Measurements from ENCODE around the gene KMT2C.
A peak's percentile ranks its signal among the peaks of the same experiment; 100 is the strongest.
"Not testable (repeated sequence)": the region's sequence is repeated elsewhere in the genome, so short reads cannot be mapped to it uniquely, and the experiment has no call there.

KMT2C gene

DNA sequence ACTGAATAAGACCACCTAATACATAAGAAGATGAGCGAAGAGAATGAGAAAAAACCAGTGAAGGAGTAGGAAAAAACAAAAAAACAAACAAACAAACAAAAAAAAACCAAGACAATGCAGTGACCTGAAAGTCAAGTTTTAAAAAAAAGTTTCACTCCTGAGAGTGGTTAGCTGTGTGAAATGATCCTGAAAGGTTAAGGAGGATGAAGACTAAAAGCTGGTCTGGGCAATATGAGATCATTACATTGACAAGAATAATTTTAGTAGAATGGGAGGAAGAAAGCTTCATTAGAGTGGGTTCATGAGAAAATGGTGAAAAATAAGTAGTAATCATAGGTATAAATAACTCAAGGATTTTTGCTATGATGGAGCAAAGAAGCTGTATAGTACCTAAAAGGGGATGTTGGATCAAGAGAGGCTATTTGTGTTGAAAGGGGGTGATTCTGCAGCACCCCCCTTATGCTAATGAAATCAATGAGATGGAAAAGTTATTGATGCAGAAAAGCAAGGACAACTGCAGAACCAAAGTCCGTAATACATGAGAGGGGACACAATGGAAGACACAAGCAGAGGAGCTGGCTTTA lies 80.2 kb downstream of the KMT2C start:
- DNase-seq = no peak

- DNase-seq = no peak
These were observed 81.7 kb downstream of the KMT2C start for GRCh38 chr7:152354061-152354460.

DNA sequence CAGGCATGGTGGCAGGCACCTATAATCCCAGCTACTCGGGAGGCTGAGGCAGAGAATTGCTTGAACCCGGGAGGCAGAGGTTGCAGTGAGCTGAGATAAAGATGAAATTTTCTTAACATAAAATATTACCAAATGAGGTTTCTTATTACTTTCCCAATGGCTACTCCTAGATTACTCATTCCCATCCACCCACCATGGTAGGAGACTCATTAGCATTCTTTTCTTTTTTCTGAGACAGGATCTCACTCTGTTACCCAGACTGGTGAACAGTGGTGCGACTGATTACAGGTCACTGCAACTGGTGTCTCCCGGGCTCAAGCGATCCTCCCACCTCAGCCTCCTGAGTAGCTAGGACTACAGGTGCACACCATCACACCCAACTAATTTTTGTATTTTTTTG lies 82.5 kb downstream of the KMT2C start:
- DNase-seq = not testable (repeated sequence)

- not testable (repeated sequence) for DNase-seq
These were observed 84.1 kb downstream of the KMT2C start for GRCh38 chr7:152351747-152352146.

- peak; percentile 11 for DNase-seq
These were observed 84.6 kb downstream of the KMT2C start for GRCh38 chr7:152351168-152351567.

- DNase-seq = no peak
These were observed 87.9 kb downstream of the KMT2C start for GRCh38 chr7:152347888-152348287.

DNA sequence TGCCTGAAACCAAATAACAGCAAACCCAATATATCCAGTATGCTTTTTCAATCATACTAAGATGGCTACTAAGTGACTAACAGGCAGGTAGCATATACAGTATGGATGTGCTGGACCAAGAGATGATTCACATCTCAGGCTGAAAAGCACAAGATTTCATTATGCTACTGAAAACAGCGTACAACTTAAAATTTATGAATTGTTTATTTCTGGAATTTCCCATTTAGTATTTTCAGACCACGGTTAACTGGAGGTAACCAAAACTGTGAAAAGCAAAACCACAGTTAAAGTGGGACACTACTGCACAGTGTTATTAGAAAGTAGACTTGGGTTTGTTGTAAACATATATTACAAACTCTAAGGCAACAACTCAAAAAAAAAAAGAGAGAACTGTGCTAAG lies 91.5 kb downstream of the KMT2C start:
- no peak for DNase-seq

DNA sequence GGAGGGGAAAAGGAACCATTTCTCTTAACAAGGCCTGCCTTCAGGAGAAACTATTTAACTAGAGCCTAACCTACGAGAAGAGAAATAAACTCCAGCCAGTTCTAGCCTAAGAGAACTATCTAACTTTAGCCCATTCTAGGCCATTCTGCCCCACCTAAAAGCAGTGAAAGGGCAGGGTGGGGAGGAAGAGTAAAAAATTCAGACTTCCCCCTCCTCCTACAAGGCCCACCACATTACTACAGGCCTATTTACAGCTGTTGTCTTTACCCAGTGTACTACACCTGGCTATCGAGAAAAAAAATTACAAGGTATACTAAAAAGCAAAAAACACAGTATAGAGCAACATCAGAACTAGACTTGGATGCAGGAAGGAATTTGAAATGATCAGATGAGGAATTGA lies 93.0 kb downstream of the KMT2C start:
- no peak for DNase-seq

DNA sequence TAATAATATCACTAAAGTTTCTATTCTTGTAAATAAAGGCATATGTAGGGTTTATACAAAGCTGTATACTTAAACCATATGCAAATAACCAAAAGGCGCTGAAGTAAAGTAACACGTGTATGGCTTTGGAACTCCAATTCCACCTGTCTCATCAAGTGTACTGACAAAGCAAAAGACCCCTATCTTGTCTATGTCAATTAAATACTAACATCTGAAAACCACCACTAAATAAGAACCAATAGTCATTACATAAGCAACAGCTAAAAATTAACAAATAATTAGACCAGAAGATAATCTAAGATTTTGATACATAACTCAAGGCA lies 93.9 kb downstream of the KMT2C start:
- no peak for DNase-seq

DNA sequence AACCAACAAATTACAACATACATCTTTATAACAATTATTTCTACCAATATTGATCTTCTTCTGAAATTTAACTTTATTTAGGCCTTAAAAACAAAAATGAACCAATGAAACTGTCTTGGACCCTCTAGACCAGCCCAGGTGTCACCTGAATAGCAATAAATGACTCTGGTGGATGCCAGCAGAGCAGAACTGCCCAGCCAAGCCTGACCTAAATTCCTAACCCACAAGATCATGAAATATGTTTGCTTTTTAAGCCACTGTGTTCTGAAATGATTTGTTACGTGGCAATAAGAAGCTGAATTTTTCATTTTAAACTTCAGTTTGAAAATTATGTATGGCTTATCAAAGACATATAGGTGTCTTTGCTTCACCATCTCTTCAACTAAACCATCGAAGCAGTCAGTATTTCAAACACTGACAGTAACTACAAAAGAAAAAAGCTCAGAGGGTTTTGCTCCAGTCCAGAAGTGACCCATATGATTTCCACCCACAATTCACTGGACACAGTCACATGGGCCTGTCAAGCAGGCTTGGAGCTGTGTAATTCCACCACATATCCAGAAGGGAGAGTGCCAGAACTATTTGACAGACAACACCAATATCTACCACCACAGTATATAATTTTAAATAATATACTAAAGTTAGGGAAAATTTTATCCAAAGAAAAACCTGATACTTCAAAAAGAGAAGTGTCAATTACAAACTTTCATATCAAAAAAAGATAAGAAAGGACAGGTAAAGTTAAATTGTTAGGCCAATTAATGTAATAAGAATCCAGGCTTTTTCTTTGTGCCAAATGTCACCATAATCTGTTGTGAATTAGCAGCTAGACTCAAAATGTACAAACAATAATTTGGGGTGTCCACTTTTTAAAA lies 94.5 kb downstream of the KMT2C start:
- peak; percentile 66 for DNase-seq

- no peak for DNase-seq
These were observed 95.6 kb downstream of the KMT2C start for GRCh38 chr7:152340161-152340560.

DNA sequence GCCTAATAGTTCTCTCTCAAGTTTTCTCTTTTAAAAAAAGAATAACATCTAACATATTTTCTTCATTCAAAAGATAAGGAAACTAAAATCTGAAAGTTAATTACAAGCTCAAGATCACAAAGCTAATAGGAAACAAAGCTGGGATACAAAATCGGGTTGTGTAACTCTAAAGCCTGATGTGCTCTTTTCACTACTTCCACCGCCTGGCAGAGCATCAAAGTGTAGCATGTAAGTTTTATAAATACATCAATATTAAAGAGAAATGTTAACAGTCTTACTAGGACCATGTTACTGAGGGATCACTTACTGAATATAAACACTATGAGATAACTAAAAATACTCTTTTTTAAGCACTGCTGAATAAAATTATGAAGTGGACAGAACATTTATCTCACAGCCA lies 97.2 kb downstream of the KMT2C start:
- DNase-seq = no peak

GRCh38 chr7:152336754-152337368 lies 98.9 kb downstream of the KMT2C start:
- peak; percentile 17 for DNase-seq

DNA sequence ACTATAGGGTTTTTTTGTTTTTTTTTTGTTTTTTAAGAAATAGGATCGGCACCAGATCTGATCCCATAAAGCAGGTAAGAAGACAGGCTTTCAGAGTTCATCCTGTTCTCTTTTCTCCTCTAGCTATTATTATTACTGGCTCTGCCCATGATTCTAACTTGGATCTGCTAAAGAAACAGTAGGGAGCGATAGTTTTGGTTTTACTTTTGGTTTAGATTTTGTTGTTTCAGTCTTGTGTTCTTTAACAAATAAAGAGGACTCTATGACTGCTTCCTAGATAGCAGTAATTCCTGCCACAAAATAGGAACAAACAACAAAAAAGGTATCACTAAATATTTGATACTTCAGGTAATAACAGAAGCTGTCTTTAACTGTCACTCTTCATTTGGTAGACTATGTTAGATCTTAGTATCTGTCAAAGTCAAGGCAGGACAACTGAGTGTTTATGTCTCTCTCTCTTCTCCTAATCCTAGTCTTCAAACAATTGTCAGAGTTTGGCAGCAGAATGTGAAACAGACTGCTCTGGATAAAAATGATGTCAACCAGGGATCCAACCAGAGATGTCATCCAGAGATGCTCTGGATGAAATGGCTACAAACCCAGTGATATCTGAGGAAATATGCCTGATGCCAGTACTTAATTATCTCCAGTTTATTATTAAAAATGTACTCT lies 99.8 kb downstream of the KMT2C start:
- no peak for DNase-seq

- DNase-seq = no peak
These were observed 102.7 kb downstream of the KMT2C start for GRCh38 chr7:152333134-152333533.

DNA sequence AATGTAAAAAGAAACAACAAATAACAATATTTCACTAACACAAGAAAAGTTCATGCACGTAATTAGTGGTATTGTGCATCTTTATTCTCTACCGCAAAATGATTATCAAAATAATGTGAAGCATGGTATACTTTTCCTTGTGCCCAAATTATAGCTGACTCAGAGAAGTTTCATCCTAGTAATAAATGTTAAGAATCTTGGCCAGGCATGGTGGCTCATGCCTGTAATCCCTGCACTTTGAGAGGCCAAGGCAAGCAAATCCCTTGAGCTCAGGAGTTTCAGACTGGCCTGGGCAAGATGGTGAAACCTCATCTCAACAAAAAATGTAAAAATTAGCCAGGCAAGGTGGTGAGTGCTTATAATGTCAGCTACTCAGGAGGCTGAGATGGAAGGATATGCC lies 105.0 kb downstream of the KMT2C start:
- DNase-seq = no peak

DNA sequence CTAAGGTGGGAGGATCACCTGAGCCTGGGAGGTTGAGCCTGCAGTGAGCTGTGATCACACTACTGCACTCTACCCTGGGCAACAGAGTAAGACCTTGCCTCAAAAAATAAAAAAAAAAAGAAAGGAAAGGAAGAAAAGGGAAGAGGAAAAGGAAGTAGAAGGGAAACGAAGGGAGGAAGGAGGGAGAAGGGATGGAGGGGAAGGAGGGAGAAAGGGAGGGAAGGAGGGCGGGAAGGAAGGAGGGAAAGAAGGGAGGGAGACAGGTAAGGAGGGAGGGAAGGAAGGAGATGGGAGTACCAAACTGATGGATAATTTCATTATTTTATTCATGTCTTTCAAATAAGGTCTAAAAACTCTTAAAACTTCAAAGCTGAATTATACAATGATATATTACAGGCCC lies 106.3 kb downstream of the KMT2C start:
- DNase-seq = no peak

DNA sequence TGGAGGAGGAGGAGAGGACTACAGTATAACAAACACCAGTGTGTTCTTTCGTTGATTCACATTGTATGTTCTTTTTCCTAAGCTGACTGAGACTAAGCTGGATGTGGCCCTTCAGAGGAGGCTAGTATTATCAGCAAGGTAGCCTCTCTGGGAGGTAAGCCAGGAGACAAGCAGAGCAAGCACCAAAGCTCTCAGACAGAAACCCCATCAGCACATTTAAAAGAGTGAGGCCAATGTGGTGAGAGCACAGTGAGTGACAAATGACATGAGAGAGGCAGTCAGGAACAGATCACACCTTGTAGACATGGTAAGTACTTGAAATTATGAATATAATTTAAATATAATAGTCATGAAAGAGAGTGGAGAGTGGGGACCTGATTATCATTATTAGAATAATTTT lies 107.6 kb downstream of the KMT2C start:
- no peak for DNase-seq

DNA sequence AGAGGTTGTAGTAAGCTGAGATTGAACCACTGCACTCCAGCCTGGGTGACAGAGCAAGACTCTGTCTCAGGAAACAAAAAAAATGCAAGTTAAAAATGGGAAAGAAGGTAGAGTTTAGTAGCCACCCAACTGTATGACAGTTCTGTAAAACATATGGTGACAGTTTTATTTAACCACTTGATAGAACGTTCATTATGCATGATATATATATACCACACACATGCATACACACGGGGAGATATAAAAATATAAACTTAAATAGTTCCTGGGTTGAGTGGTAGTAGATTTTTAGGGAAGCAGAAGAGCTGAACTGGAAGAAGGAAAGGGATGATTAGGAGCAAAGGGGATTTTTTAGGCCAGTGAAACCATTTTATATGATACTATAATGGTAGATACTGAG lies 120.0 kb downstream of the KMT2C start:
- no peak for DNase-seq

GRCh38 chr7:152313831-152314604 lies 121.8 kb downstream of the KMT2C start:
- peak; percentile 91 for DNase-seq

GRCh38 chr7:152313217-152313616 lies 122.6 kb downstream of the KMT2C start:
- peak; percentile 9 for DNase-seq

- DNase-seq = no peak
These were observed 123.5 kb downstream of the KMT2C start for GRCh38 chr7:152312316-152312715.

GRCh38 chr7:152307902-152308301 lies 127.9 kb downstream of the KMT2C start:
- no peak for DNase-seq
